Mesothelial cell of epicardium (in vitro differentiated cells): ENCODE data around the gene CCDC178. TPM values are rescaled to one million over a fixed set of nuclear protein-coding genes. Genes with fewer than 3 reads are reported as not detected.

Experiments used
- DNase-seq, 2 experiments: peaks; one replicate each; pipeline ENCODE4 v3.0.0; 2021; ENCODE audit warnings: low spot score in 2 of 2; ENCODE audit not compliant: unreplicated experiment in 2 of 2
- H3K27ac Mint-ChIP-seq: 2 replicates; pipeline ENCODE4 v1.8.0; 2021; ENCODE audit warnings: mixed read lengths
- H3K27me3 Mint-ChIP-seq: 2 replicates; pipeline ENCODE4 v1.8.0; 2021; ENCODE audit warnings: low read depth, mixed read lengths
- H3K36me3 Mint-ChIP-seq: 2 replicates; pipeline ENCODE4 v1.8.0; 2021; ENCODE audit warnings: mixed read lengths
- H3K4me1 Mint-ChIP-seq: 2 replicates; pipeline ENCODE4 v1.8.0; 2021; ENCODE audit warnings: mixed read lengths
- H3K4me3 Mint-ChIP-seq: 2 replicates; pipeline ENCODE4 v1.8.0; 2021; ENCODE audit warnings: mild to moderate bottlenecking, moderate library complexity, mixed read lengths
- H3K9me3 Mint-ChIP-seq: 2 replicates; pipeline ENCODE4 v1.8.0; 2021; ENCODE audit warnings: mixed read lengths
- CTCF ChIP-seq: fragments of 200-600 bp; sonication (generic); IDR thresholded peaks from one replicate; pipeline ENCODE4 v1.5.0; 2021; ENCODE audit warnings: antibody characterized with exemption; ENCODE audit not compliant: unreplicated experiment
- total RNA-seq: library from RNA; stranded (reverse); gene quantifications from 3 replicates; pipeline ENCODE4 v1.2.1, GENCODE V29; 2021

CCDC178 gene
- total RNA-seq, 1 donor from 2014 or later, result 3.1 TPM

GRCh38 chr18:32920796-32921787, 519.4 kb downstream of the CCDC178 start:
- no peak overlapping the region for H3K4me3 Mint-ChIP-seq
- H3K36me3 Mint-ChIP-seq, result no peaks in the 10 kb centered on the region
- H3K4me1 Mint-ChIP-seq, result peaks cover 4% of the 10 kb centered on the region
- no peaks in the 10 kb centered on the region for H3K9me3 Mint-ChIP-seq
- DNase-seq, result no peak
- peaks cover 14% of the 10 kb centered on the region for H3K27me3 Mint-ChIP-seq
- H3K27ac Mint-ChIP-seq, result no peak overlapping the region
- TF ChIP-seq CTCF, result no peak

- Mint-ChIP-seq H3K9me3 (no peaks in the 10 kb centered on the region), H3K4me1 (peaks cover 4% of the 10 kb centered on the region), H3K36me3 (no peaks in the 10 kb centered on the region), H3K27ac (no peak overlapping the region), H3K4me3 (no peak overlapping the region), H3K27me3 (peaks cover 18% of the 10 kb centered on the region)
- no peak for DNase-seq
- no peak for TF ChIP-seq CTCF
These were observed 520.7 kb downstream of the CCDC178 start for GRCh38 chr18:32919799-32920198.

GRCh38 chr18:32918692-32919250, 521.8 kb downstream of the CCDC178 start:
- peaks cover 4% of the 10 kb centered on the region for H3K4me1 Mint-ChIP-seq

GRCh38 chr18:32915516-32915915, 525.0 kb downstream of the CCDC178 start:
- Mint-ChIP-seq H3K9me3 (no peaks in the 10 kb centered on the region), H3K36me3 (no peaks in the 10 kb centered on the region), H3K4me3 (no peak overlapping the region), H3K27ac (no peak overlapping the region), H3K27me3 (peaks cover 32% of the 10 kb centered on the region), H3K4me1 (no peaks in the 10 kb centered on the region)
- DNase-seq, result no peak
- TF ChIP-seq CTCF, result no peak

More at GRCh38 chr18:32918692-32919250, 521.8 kb downstream of the CCDC178 start:
- Mint-ChIP-seq H3K36me3 (no peaks in the 10 kb centered on the region), H3K27me3 (peaks cover 21% of the 10 kb centered on the region), H3K4me3 (no peak overlapping the region), H3K27ac (no peak overlapping the region), H3K9me3 (no peaks in the 10 kb centered on the region)
- TF ChIP-seq CTCF, result no peak
- DNase-seq, result no peak

- H3K4me1 Mint-ChIP-seq, result no peaks in the 10 kb centered on the region
- no peak for TF ChIP-seq CTCF
- H3K27me3 Mint-ChIP-seq, result peaks cover 20% of the 10 kb centered on the region
- H3K4me3 Mint-ChIP-seq, result no peak overlapping the region
- no peak for DNase-seq
- H3K9me3 Mint-ChIP-seq, result no peaks in the 10 kb centered on the region
- no peak overlapping the region for H3K27ac Mint-ChIP-seq
- no peaks in the 10 kb centered on the region for H3K36me3 Mint-ChIP-seq
These were observed 528.7 kb downstream of the CCDC178 start for GRCh38 chr18:32911660-32912284.
